ENCODE results near the gene RIOK3.
"Not testable (repeated sequence)": the region's sequence is repeated elsewhere in the genome, so short reads cannot be mapped to it uniquely, and the experiment has no call there.

RIOK3 gene

DNA sequence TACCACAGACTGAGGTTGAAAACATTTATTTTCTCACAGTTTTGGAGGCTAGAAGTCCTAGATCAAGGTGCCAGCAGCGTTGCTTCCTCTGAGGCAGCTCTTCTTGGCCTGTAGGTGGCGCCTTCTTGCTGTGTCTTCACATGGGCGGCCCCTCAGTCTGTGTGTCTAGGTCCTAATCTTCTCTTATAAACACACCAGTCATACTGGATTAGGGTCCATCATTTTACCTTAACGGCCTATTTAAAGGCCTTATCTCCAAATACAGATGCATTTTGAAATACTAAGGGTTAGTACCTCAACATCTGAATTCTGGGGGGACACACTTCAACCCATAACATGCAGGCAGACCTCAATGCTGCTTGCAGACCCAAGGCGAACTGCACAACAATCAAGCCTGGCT lies 45.8 kb downstream of the RIOK3 start:
- H3K27ac ChIP-seq (ENCODE audit: low read depth, low read length), result no peak overlapping the region
- no peak overlapping the region for H3K4me3 ChIP-seq (ENCODE audit: low read depth, low read length)
- peaks cover 10% of the 10 kb centered on the region for H3K27me3 ChIP-seq (ENCODE audit: control insufficient read depth, insufficient read depth, low read length)
- no peak overlapping the region for H3K9ac ChIP-seq (ENCODE audit: low read depth, low read length)
- H3K36me3 ChIP-seq (ENCODE audit: control insufficient read depth, insufficient read depth, low read length), result no peaks in the 10 kb centered on the region
- peaks cover 6% of the 10 kb centered on the region; the same call in 1 of the 2 replicates for H3K4me1 ChIP-seq (ENCODE audit: control insufficient read depth, insufficient read depth, low read length)
- H3K9me3 ChIP-seq (ENCODE audit: control insufficient read depth, insufficient read depth, low read length), result no peaks in the 10 kb centered on the region

DNA sequence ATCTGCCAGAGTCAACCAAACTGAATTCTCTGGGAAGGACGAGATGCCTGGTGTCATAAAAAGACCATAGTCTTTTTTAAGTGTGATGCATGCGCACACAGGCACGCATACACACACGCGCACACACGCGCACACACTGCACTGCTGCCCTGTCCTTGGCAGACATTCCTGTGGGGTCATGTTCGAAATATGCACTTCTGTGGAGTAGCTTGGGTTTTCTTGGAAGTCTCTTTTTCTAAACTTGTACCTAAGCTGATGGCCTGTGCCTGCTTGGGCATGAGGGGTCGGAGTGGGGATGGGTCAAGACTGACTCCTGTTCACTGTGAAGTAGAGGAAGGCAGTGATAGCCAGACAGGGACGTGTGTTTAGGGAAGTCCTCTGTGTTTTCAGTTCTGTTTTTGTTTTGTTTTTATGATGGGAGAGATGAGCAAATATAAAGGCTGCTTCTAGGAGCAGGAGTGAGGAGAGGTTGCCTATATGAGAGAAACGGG lies 46.2 kb downstream of the RIOK3 start:
- H3K27ac ChIP-seq (ENCODE audit: low read depth, low read length), result no peak overlapping the region
- peaks cover 14% of the 10 kb centered on the region for H3K27me3 ChIP-seq (ENCODE audit: control insufficient read depth, insufficient read depth, low read length)
- H3K4me1 ChIP-seq (ENCODE audit: control insufficient read depth, insufficient read depth, low read length), result peaks cover 10% of the 10 kb centered on the region
- H3K9me3 ChIP-seq (ENCODE audit: control insufficient read depth, insufficient read depth, low read length), result no peaks in the 10 kb centered on the region
- no peak overlapping the region for H3K9ac ChIP-seq (ENCODE audit: low read depth, low read length)
- no peaks in the 10 kb centered on the region for H3K36me3 ChIP-seq (ENCODE audit: control insufficient read depth, insufficient read depth, low read length)
- no peak overlapping the region for H3K4me3 ChIP-seq (ENCODE audit: low read depth, low read length)

GRCh38 chr18:23501626-23502025 lies 48.5 kb downstream of the RIOK3 start:
- peaks cover 13% of the 10 kb centered on the region for H3K4me1 ChIP-seq (ENCODE audit: control insufficient read depth, insufficient read depth, low read length)
- H3K27ac ChIP-seq (ENCODE audit: low read depth, low read length), result no peak overlapping the region
- no peak overlapping the region for H3K9ac ChIP-seq (ENCODE audit: low read depth, low read length)
- peaks cover 17% of the 10 kb centered on the region for H3K27me3 ChIP-seq (ENCODE audit: control insufficient read depth, insufficient read depth, low read length)
- no peak overlapping the region for H3K4me3 ChIP-seq (ENCODE audit: low read depth, low read length)
- no peaks in the 10 kb centered on the region for H3K9me3 ChIP-seq (ENCODE audit: control insufficient read depth, insufficient read depth, low read length)
- H3K36me3 ChIP-seq (ENCODE audit: control insufficient read depth, insufficient read depth, low read length), result peaks cover 3% of the 10 kb centered on the region; the same call in 1 of the 2 replicates

- Histone ChIP-seq H3K9ac (ENCODE audit: low read depth, low read length) (no peak overlapping the region), H3K27ac (ENCODE audit: low read depth, low read length) (peak overlapping the region; percentile 72), H3K27me3 (ENCODE audit: control insufficient read depth, insufficient read depth, low read length) (peaks cover 17% of the 10 kb centered on the region), H3K36me3 (ENCODE audit: control insufficient read depth, insufficient read depth, low read length) (peaks cover 6% of the 10 kb centered on the region; the same call in 1 of the 2 replicates), H3K4me3 (ENCODE audit: low read depth, low read length) (peak overlapping the region; percentile 88), H3K9me3 (ENCODE audit: control insufficient read depth, insufficient read depth, low read length) (no peaks in the 10 kb centered on the region), H3K4me1 (ENCODE audit: control insufficient read depth, insufficient read depth, low read length) (peaks cover 13% of the 10 kb centered on the region)
Measured at GRCh38 chr18:23502516-23503037, 49.5 kb downstream of the RIOK3 start.

- peaks cover 13% of the 10 kb centered on the region for H3K4me1 ChIP-seq (ENCODE audit: control insufficient read depth, insufficient read depth, low read length)
- peak within 1 kb of the TSS; percentile 72 for H3K27ac ChIP-seq (ENCODE audit: low read depth, low read length)
- peak within 1 kb of the TSS; percentile 88 for H3K4me3 ChIP-seq (ENCODE audit: low read depth, low read length)
- H3K9me3 ChIP-seq (ENCODE audit: control insufficient read depth, insufficient read depth, low read length), result no peaks in the 10 kb centered on the region
- H3K27me3 ChIP-seq (ENCODE audit: control insufficient read depth, insufficient read depth, low read length), result peaks cover 17% of the 10 kb centered on the region
- H3K9ac ChIP-seq (ENCODE audit: low read depth, low read length), result peak within 1 kb of the TSS; percentile 74
- peaks cover 13% of the 10 kb centered on the region; the same call in 1 of the 2 replicates for H3K36me3 ChIP-seq (ENCODE audit: control insufficient read depth, insufficient read depth, low read length)
Measured at GRCh38 chr18:23503038-23503962, 50.2 kb downstream of the RIOK3 start, which contains the start of gene RMC1. Gene RMC1, plus strand, starts transcription at chr18:23503511. Its CDS starts 108 bp downstream, at chr18:23503619.

DNA sequence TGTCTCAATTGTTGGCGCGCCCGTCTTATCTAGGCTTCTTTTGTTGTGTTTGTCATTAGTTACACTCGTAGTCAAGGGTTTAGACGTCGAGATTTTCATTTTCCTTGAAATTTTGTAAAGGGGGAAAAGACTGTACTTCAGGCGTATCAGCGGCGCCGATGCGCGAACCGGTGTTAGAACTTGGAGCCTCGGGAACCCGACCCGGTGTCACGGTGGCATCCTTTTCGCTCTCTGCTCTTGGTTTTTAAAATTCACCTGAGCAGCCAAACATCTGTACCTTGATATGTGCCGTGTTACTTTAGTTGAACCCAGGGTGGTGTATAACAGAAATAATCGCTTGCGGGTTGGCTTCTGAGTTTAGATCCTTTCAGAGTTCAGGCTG lies 50.9 kb downstream of the RIOK3 start:
- Histone ChIP-seq H3K36me3 (ENCODE audit: control insufficient read depth, insufficient read depth, low read length) (peaks cover 16% of the 10 kb centered on the region; the same call in 1 of the 2 replicates), H3K27me3 (ENCODE audit: control insufficient read depth, insufficient read depth, low read length) (peaks cover 17% of the 10 kb centered on the region), H3K4me1 (ENCODE audit: control insufficient read depth, insufficient read depth, low read length) (peaks cover 13% of the 10 kb centered on the region), H3K4me3 (ENCODE audit: low read depth, low read length) (peak overlapping the region; percentile 88), H3K27ac (ENCODE audit: low read depth, low read length) (no peak overlapping the region), H3K9me3 (ENCODE audit: control insufficient read depth, insufficient read depth, low read length) (no peaks in the 10 kb centered on the region), H3K9ac (ENCODE audit: low read depth, low read length) (peak overlapping the region; percentile 59; the same call in 1 of the 2 replicates)

- H3K9me3 ChIP-seq (ENCODE audit: control insufficient read depth, insufficient read depth, low read length), result no peaks in the 10 kb centered on the region
- H3K27ac ChIP-seq (ENCODE audit: low read depth, low read length), result no peak overlapping the region
- peaks cover 16% of the 10 kb centered on the region; the same call in 1 of the 2 replicates for H3K36me3 ChIP-seq (ENCODE audit: control insufficient read depth, insufficient read depth, low read length)
- H3K9ac ChIP-seq (ENCODE audit: low read depth, low read length), result no peak overlapping the region
- peaks cover 17% of the 10 kb centered on the region for H3K27me3 ChIP-seq (ENCODE audit: control insufficient read depth, insufficient read depth, low read length)
- no peak overlapping the region for H3K4me3 ChIP-seq (ENCODE audit: low read depth, low read length)
- peaks cover 13% of the 10 kb centered on the region for H3K4me1 ChIP-seq (ENCODE audit: control insufficient read depth, insufficient read depth, low read length)
Measured at GRCh38 chr18:23504720-23505119, 51.6 kb downstream of the RIOK3 start.

- H3K27ac ChIP-seq (ENCODE audit: low read depth, low read length), result no peak overlapping the region
- no peak overlapping the region for H3K4me3 ChIP-seq (ENCODE audit: low read depth, low read length)
- H3K36me3 ChIP-seq (ENCODE audit: control insufficient read depth, insufficient read depth, low read length), result peaks cover 20% of the 10 kb centered on the region; the same call in 1 of the 2 replicates
- H3K9ac ChIP-seq (ENCODE audit: low read depth, low read length), result no peak overlapping the region
- H3K27me3 ChIP-seq (ENCODE audit: control insufficient read depth, insufficient read depth, low read length), result peaks cover 17% of the 10 kb centered on the region
- H3K4me1 ChIP-seq (ENCODE audit: control insufficient read depth, insufficient read depth, low read length), result peaks cover 13% of the 10 kb centered on the region
- H3K9me3 ChIP-seq (ENCODE audit: control insufficient read depth, insufficient read depth, low read length), result no peaks in the 10 kb centered on the region
Measured at GRCh38 chr18:23506393-23506792, 53.3 kb downstream of the RIOK3 start.

- H3K9me3 ChIP-seq (ENCODE audit: control insufficient read depth, insufficient read depth, low read length); H3K4me1 ChIP-seq (ENCODE audit: control insufficient read depth, insufficient read depth, low read length); H3K9ac ChIP-seq (ENCODE audit: low read depth, low read length); H3K27me3 ChIP-seq (ENCODE audit: control insufficient read depth, insufficient read depth, low read length); H3K27ac ChIP-seq (ENCODE audit: low read depth, low read length); H3K4me3 ChIP-seq (ENCODE audit: low read depth, low read length): not testable (repeated sequence)
- H3K36me3 ChIP-seq (ENCODE audit: control insufficient read depth, insufficient read depth, low read length), result peaks cover 25% of the 10 kb centered on the region; the same call in 1 of the 2 replicates
Measured at GRCh38 chr18:23510923-23511322, 57.8 kb downstream of the RIOK3 start.

GRCh38 chr18:23512216-23512615 lies 59.1 kb downstream of the RIOK3 start:
- H3K4me3 ChIP-seq (ENCODE audit: low read depth, low read length); H3K4me1 ChIP-seq (ENCODE audit: control insufficient read depth, insufficient read depth, low read length); H3K27ac ChIP-seq (ENCODE audit: low read depth, low read length); H3K9ac ChIP-seq (ENCODE audit: low read depth, low read length); H3K9me3 ChIP-seq (ENCODE audit: control insufficient read depth, insufficient read depth, low read length); H3K27me3 ChIP-seq (ENCODE audit: control insufficient read depth, insufficient read depth, low read length): not testable (repeated sequence)
- H3K36me3 ChIP-seq (ENCODE audit: control insufficient read depth, insufficient read depth, low read length), result peaks cover 28% of the 10 kb centered on the region

- Histone ChIP-seq H3K9ac (ENCODE audit: low read depth, low read length) (no peak overlapping the region), H3K27me3 (ENCODE audit: control insufficient read depth, insufficient read depth, low read length) (no peaks in the 10 kb centered on the region), H3K9me3 (ENCODE audit: control insufficient read depth, insufficient read depth, low read length) (no peaks in the 10 kb centered on the region), H3K4me1 (ENCODE audit: control insufficient read depth, insufficient read depth, low read length) (no peaks in the 10 kb centered on the region), H3K4me3 (ENCODE audit: low read depth, low read length) (no peak overlapping the region), H3K27ac (ENCODE audit: low read depth, low read length) (no peak overlapping the region), H3K36me3 (ENCODE audit: control insufficient read depth, insufficient read depth, low read length) (peaks cover 28% of the 10 kb centered on the region)
Measured at GRCh38 chr18:23512641-23513040, 59.6 kb downstream of the RIOK3 start.

Data from HUES48 (cell line).